Stimulated activated CD4-positive, alpha-beta T cell treated with anti-CD3 and anti-CD28 coated beads, Interleukin-2, amount 100 ng/mL, for 48 hours (primary cell): Measurements from ENCODE around the gene PNLIPRP1.

Experiments used
- DNase-seq, 2 donors: peaks; one replicate each; pipeline ENCODE4 v3.0.0-alpha.2; 2020

Gene PNLIPRP1

DNA sequence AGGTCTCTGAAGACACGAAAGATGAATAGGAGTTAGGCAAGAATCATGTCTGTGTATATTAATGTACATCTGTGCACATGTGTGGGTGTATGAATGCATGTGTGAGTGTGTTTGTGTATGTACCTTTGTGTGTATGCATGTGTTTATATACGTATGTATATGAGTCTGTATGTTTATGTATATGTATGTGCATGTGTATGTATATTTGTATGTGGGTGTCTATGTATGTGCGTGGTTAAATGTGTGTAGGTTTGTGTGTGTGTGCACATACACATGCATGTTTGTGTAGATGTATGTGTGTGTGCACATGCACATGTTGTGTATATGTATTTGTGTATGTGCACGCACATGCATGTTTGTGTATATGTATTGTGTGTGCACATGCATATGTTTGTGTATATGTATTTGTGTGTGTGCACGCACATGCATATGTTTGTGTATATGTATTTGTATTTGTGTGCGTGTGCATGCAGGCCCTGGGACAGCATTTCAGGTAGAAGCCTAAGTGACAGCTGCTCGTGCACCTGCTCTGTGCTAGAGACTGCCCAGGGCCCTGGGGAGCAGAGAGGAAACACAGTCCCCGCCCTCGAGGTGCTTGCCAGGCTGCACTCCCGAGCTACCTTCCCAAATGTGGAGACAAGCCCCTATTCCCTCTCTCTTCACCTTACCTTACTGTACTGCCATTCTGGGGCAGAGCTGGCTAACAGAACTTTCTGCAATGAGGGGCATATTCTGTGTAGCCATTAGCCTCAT, 12.1 kb downstream of the PNLIPRP1 start:
- no peak for DNase-seq

DNA sequence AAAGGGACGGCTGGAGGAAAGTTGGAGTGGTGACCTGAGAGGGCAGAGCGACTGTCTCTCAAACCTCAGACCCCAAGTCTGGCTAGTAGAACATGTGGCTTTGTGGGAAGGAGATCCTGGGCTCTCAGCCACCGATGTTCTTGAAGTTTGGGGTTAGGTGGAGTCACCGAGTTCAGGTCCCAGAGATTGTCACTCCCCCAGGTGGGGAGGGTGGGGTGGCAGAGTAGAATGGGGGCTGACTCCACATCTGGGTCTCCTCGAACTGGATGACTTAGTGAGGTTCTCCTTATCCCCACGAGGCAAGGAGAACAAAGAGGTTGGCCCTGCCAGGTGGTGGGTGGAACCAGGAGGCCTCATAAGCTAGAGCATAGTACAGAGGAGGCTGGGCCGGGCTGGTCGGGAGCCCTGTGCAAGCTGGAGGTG, 15.3 kb downstream of the PNLIPRP1 start:
- DNase-seq, result no peak

DNA sequence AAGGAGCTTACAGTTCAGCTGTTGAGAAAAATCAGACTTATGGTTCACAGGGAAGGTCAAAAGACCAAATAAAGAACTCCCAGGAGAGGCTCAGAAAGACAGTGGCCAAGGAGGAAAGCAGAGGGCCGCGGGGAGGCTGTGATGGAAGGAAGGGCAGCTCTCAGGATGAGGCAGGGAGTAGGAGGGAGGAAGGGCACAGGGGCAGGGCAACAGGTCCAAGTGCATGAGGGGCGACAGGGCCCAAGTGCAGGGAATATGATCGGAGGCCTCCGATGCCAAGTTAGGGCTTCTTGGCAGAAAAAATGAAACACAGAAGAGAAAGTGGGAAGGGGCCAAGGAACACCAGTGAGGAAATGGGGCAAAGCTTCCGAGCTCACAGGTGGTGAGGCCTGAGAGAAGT, 16.6 kb downstream of the PNLIPRP1 start:
- no peak for DNase-seq

DNA sequence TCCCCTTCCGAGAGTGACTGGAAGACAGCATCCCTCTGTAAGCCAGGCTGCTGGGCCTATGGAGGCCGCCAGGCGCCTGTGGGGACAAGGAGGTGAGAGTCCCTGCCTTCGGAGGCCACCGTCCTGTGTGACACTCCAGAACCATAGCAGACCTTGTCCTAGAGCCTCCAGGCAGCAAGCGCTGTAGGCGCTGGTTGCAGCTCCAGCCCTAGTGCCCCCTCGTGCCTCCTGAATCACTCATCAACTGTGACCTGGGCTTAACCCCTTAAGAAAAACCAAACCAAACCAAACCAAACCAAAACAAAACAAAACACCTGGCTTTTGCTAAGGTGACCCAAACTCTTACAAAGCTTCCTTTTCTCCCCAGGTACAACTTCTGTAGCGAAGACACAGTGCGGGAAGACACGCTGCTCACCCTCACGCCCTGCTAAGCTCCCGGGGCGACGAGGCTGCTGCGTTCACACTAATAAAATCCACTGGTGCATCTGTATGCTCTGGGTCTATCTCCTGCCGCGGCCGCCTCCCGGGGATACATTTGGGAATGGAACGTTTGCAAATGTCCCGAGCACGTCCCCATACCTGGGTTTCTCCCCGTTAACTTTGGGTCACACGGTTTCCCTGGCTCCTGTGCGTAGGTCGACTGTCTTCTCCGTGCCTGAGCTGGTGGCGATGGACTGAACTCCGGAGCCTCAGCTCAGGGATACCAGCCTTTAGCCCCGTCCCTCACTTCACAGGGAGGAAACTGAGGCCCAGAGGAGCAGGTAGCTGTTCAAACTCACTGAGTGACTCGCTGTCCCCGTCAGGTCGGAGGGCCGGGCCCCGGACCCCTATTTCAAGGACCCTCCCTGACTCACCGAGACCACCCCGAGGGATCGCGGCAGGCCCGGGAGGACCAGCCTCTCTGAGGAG, 18.2 kb downstream of the PNLIPRP1 start:
- no peak for DNase-seq

DNA sequence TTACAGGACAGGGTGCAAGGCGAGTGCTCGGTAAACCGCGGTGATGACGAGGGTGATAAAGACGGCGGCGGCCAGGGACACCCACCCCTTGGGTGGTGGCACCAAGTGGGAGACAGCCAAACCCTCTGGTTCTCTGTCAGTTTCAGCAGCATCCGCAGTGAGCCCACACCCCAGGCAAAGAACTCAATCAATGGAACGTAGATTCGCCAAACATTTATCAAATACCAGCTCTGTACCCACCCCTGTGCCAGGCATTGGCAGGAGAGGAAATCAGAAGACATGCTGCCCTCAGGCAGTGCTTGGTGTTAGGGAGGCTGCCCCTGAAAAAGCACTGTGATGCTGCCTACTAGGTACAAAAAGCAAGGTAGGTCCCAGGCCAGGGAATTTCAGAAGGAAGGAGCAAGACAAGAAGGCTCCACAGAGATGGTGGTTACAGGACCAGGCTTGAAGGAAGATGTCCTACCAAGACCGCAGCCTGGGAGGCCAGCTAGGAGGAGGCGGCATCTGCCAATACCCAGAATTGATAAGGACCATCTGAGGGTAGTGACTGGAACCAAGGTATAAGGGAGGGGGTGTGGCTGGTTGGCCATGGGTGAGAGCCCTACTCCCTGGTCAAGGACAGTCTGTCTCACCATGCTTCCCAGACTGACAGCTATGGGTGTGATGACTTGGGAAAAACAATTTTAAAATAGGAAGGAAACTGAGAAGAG, 19.8 kb downstream of the PNLIPRP1 start:
- no peak for DNase-seq

DNA sequence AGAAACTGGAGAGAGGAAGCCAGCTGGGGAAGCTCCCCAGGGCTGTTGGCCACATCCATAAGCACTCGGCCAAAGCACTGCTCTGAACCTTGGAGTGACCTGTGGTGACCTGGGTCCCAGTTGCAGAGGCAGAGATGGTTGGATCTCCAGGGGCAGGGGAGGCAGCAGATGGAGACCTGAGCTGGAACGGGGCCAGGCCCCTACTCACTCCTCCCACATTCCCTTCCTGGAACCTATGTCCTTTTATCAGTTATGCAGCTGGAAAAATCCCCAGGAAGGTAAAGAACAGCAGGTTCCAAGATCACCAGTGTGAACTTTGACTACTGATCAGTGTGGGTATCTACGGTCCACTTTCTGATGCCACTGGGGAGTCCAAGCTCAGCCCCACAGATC, 20.4 kb downstream of the PNLIPRP1 start:
- no peak for DNase-seq

DNA sequence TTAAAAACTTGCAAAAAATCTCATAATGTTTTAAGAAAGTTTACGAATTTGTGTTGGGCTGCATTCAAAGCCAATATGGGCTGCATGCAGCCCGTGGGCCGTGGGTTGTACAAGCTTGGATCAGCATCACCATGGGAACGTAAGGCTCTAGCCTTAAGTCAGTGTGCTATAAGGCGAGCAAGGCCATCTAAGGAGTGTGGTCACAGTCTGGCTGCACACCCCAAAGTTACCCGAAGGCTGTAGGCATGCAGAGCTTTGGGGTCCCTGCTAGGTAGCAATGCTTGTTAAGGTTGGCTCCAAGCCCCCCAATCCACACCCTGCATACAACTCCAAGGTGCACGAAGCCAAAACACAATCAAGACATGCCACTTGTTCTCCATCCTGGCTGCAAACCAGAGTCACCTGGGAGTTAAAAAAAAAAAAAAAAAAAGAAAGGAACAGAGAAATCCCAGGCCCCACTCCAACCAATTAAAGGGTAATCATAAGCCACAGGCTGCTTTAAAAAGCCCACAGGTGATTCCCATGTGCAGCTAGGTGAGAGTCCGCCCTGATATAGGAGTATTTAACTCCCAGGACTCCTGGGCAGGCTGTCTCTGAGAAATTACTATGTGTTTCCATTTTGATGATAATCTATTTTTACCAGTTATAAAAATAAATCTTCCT, 21.5 kb downstream of the PNLIPRP1 start:
- DNase-seq, result no peak

DNA sequence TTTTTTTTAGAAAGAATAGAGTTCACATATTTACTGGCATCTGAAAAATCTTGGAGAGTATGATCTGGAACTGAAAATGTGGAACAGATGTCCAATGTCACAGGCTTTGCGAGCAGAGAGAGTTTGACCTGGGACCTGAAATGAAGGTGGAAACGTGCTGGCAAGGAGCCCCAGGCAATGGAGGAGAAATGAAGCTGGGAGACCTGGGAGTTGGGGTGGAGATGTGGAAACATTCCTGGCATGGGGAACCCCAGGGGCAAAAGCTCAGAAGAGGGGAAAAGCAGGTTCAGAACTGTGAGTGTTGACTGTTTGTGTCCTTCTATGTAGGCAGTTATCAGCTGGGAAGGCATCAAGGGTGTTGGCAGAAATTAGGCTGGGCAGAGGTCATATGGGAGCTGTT, 22.7 kb downstream of the PNLIPRP1 start:
- DNase-seq, result no peak

DNA sequence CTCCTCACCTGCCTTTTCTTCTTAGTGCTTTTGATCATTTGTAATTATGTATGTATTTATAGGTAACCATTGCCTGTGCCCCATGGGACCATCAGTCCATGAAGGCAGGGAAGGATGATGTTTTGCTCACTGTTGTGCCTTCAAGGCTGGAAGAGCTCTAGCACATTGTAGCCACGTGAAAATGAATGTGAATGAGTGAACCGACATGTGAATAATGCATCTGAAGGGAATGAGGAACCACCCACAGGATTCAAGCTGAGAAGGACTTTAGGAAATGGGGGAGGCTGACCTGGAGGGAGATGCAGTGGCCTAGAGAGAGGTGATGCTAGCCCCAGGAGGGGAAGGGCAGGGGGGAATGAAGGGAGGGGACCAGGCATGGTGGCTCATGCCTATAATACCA, 24.0 kb downstream of the PNLIPRP1 start:
- no peak for DNase-seq

DNA sequence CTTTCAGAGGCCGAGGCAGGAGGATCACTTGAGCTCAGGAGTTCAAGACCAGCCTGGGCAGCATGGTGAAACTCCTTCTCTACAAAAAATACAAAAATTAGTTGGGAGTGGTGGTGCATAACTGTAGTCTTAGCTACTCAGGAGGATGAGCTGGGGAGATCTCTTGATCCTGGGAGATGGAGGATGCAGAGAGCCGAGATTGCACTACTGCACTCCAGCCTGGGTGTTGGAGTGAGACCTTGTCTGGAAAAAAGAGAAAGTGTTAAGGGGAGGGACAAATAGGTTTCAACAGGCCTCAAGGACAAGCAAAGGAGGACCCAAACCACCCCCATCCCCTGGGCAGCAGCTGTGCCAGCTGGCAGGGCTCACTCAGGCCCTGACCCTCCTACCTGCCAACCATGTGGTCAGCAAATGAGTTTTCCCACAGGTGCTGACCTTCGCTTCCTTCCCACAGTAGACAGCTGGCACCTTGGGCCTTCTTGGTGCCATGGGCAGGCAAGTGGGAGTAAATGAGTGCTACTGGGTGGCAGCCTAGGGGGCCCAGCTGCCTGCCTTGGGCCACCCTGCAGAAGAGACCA, 24.5 kb downstream of the PNLIPRP1 start:
- DNase-seq, result no peak

DNA sequence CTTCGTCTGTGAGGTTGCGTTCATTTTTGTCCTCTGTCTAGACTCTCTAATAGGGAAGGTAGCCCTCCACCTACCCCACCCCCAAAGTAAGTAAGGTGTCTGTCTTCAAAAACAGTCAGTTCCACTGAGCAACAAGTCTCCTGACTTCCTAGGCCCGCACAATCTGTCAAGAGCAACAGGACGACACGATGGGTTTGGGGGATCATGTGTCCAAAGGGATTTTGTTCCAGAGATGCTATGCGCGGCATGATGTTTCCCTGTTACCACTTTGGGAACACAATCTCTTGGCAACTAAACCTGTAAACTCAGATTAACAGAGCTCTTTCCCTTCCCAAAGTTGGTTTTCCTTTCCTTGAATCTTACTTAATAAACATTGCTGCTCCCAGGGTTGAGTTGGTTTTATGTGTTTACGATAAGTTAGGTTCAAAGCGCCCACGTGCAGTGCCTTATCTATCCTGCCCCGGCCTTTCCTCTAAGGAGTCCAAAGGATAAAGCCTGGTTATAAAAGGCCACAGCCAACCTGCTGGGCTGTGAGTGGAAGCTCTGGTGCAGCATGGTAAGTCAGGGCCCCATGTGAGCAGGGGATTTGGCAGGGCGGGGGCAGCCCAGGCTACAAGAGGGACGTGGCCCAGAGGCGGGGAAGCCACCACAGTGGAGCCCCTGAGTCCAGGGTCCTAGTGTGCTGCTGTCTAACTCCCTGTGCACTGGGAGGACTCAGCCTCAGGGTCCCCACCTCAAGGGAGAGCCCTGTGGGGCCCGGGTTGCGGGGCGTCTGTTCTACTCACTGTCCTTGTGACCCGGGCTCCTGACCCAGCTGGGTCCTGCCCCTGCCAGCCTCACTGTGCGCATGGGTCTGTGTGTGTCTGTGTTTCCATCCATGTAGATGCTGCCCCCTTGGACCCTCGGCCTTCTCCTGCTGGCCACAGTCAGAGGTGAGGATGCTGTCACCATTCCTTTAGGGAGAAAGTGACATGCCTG, 30.0 kb downstream of the PNLIPRP1 start, which contains the start of gene PNLIPRP2:
TSS of gene PNLIPRP2 (plus strand) at position 531 of the 978 bp plus-strand sequence.
- no peak for DNase-seq

DNA sequence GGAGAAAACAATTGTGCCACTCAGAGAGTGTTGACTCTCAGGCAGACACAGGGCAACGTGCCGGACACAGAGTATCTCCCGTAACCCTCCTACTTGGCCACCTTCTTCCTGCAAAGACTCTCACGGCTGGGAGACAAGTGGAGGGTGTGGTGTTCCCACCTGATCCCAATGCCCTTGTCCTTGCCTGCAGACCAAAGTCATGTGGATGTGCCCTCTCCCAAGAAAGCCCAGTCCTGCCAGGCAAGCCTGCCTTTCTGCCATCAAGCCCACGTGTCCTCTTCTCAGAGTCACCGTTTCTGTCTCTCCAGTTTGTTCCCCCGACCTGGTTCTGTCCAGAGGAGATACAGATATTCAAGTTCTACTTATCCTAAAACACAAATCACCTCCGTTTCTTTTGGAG, 30.7 kb downstream of the PNLIPRP1 start:
- DNase-seq, result no peak

DNA sequence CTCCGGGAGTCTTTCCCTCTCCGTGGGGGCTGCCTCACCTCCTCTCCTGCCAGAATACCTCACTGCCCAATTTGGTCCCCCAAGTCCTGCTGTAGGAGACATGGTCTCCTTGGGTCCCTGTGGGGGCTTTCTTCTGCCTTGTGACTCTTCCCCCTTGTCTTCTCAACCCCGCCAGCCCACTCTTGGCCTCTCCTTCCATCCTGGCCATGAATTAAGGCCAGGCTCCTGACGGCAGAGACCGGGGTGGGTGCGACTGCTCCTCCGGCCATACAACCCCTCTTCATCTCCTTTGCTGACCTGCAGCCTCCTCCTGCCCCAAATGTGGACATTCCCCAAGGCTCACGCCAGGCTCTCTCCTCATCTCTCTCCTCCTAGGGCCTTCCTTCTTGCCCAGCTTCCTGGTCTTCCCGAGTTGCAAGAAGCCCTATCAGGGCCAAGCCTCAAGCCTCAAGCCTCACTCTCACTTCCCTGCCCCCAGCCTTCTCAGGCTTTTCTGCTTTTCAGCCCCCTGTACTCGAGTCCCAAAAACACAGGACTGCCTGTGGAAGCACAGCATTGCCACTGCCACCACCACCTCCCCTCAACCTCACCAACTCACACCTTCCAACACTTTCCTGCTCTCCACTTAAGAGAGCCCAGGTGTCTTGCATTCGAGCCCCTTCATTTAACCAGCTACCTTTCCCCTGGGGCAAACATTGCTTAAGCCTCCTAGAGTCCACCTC, 31.3 kb downstream of the PNLIPRP1 start:
- DNase-seq, result no peak

DNA sequence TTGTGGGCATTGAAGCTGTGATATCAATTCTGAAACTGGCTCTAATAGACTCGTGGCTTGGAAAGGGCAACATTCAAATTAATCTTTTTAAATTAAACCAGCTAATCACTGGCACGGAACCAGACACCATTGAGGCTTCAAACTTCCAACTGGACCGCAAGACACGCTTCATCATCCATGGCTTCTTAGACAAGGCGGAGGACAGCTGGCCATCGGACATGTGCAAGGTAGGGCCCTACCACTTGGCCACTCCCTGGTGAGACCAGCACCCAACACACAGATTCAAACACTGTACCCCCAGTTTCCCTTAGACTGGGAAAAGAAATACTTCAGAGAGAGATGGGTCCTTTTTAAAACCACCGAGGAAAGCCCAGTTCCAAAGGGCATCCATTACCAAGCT, 35.1 kb downstream of the PNLIPRP1 start:
- no peak for DNase-seq

DNA sequence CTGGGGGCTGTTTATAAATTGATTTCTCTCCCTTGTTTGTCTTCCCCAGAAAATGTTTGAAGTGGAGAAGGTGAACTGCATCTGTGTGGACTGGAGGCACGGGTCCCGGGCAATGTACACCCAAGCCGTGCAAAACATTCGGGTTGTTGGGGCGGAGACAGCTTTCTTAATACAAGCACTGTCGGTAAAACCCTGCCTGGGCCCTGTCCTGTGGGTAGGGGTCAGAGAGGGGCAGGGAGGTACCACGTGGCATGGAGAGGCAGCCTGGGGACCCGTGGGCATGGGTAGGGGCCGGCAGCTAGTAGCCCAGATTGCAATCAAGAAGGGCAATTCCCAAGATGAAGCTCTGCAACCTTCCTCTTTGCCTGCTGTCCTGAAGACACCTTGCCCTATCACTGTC, 36.1 kb downstream of the PNLIPRP1 start:
- DNase-seq, result no peak

DNA sequence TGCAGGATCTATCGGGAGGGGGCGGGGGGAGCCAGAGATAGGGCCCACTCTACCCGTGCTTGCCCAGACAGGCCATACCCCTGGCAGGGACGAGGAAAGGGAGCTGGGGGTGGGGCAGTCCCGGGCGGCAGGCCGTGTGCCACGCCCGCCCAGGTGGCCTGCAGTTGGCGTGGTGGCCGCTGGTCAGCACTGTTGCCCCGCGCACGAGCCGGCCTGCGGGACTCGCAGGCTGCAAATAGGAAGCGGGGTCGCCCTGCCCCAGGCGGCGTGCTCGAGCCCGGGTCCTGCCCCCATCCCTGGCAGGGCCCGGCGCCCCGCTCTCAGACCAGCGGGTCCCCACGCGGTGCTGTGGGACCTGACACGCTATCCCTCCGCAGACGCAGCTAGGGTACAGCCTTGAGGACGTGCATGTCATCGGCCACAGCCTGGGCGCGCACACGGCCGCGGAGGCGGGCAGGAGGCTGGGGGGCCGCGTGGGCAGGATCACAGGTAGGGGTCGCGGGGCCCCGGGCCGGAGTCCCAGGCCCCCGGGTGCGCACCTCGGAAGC, 36.7 kb downstream of the PNLIPRP1 start:
- DNase-seq, result no peak

DNA sequence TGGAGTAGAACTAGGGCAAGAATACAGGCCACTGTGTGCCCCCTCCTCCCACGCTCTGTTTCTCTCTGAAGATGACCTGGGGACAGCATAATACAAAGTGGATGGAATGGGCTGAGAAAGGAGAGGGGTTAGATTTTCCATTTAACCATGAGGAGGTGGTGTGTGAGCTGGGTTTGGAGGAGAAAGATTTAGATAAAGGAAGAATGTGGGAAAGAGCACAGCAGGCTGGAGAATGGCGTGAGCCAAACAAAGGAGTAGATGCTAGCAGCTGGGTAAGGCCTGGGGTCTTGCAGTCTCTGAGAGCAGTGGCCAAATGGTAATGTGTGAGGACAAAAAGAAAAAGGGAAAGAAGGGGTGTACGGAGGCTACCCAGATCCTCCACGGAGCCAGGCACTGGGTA, 38.6 kb downstream of the PNLIPRP1 start:
- DNase-seq, result no peak

DNA sequence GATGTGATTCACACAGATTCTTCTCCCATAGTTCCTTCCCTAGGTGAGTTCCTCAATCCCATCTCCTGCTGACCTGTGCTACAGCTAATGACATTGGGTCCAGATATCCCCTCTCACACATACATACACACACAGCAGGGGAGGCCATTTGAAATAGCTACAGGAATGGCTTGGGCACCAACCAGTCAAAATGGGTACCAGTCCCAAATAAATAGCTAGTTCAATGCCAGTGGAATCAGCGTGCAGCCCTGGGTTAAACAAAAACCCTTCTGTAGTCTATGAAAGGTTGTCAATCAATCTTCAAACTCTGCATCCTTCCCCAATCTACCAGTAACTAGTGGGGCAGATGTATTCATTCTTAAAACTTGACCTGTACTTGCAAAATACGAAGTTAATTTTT, 39.3 kb downstream of the PNLIPRP1 start:
- no peak for DNase-seq

DNA sequence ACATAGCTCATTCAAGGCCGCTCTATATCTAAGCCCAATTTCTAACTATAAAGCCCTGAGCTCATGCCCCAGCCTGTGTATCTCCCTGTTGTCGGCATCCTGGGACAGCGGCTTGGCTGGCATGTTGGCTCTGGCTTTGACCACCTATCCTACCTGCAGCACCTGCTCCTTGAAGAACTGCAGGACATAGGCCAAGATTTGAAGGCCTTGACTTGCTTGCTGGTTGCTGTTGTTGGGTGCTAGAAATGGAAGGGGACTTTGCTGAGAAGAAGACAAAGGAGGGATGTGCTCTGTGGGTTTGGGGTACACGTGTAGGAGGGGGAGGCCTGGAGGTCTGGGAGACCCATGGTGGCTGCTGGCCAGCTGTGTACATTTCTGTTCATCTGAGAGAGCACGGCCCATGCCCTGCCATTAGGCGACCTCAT, 41.1 kb downstream of the PNLIPRP1 start:
- DNase-seq, result no peak

DNA sequence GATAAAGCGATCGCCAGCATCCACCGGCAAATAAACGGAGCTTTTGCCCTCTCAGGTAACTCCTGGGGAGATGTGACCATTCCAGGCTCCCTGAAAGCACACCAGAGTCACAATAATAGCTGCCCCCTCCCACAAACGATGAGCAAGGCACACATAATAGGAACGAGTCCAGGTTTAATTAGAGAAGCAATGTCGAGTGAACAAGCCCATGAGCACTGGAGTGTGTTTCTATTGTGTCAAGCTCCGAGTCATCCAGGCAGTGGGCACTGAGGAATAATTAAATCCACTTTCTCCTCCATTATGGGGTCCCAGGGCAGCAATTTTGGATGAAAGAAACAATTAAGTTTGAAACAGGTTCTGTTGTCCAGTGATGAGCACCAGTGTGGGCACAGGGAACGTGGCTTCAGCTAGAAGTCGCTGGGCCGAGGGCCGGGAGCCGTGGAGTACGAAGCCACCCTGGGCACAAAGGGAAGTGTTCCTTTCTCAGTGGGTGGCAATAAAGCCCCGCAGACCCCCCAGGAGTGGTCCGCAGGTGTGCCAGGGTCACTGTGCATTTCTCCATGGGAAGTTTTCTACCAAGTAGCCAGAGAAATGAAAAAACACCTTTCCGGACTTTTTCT, 41.9 kb downstream of the PNLIPRP1 start:
- DNase-seq, result no peak
